LNCAP (cell line): ENCODE measurements around the gene CNDP1.

Experiments
- CTCF ChIP-seq: fragments of 450-650 bp; IDR thresholded peaks from 2 replicates; pipeline ENCODE4 v1.5.1; 2017; ENCODE audit warnings: mild to moderate bottlenecking

Gene CNDP1

GRCh38 chr18:74534981-74535649, 815 bp downstream of the CNDP1 start:
- no peak for TF ChIP-seq CTCF

- no peak for TF ChIP-seq CTCF
Measured at GRCh38 chr18:74539289-74539688, 5.0 kb downstream of the CNDP1 start.

GRCh38 chr18:74540652-74541421, 6.5 kb downstream of the CNDP1 start:
- no peak for TF ChIP-seq CTCF

GRCh38 chr18:74541703-74542555, 7.6 kb downstream of the CNDP1 start:
- no peak for TF ChIP-seq CTCF

GRCh38 chr18:74544898-74545297, 10.6 kb downstream of the CNDP1 start:
- TF ChIP-seq CTCF: no peak

- no peak for TF ChIP-seq CTCF
Measured at GRCh38 chr18:74546007-74546406, 11.7 kb downstream of the CNDP1 start.

- no peak for TF ChIP-seq CTCF
Measured at GRCh38 chr18:74546751-74547530, 12.6 kb downstream of the CNDP1 start.
